CD4-positive, alpha-beta T cell (primary cell): ENCODE results near the gene USP40. TPM values are rescaled to one million over a fixed set of nuclear protein-coding genes. Genes with fewer than 3 reads are reported as not detected.

Experiments used
- ATAC-seq: fragments of 200-7000 bp; cut with Tn5 transposase; one replicate; pipeline ENCODE4 v1.10.0; 2022; ENCODE audit warnings: mild to moderate bottlenecking; ENCODE audit not compliant: poor library complexity
- CTCF ChIA-PET: fragments of 350-600 bp; sonication (Branson Sonifier 250); formaldehyde crosslinking; loops from one replicate; lab custom pipeline; 2021; ENCODE audit warnings: antibody characterized with exemption, inconsistent platforms; lab: Charles Lee
- POLR2A ChIA-PET: fragments of 350-600 bp; sonication (Branson Sonifier 250); formaldehyde crosslinking; loops from one replicate; lab custom pipeline; 2021; ENCODE audit warnings: antibody characterized with exemption, inconsistent platforms; lab: Charles Lee
- DNase-seq, 14 experiments: peaks; one replicate each; pipeline ENCODE4 v3.0.0-alpha.2; 2013 to 2020; ENCODE audit warnings: mixed read lengths in 2 of 14
- H3K27ac ChIP-seq, 2 donors: one replicate each; pipeline versions ENCODE4 v1.5.1 to v1.7.0; 2013; ENCODE audit warnings: low read length in 2 of 2, low read depth in 1 of 2, mild to moderate bottlenecking in 1 of 2
- H3K27me3 ChIP-seq, 2 experiments: 1 replicate in 1 of 2; 2 replicates in 1 of 2; pipeline versions ENCODE4 v1.6.1 to v1.7.0; 2013; ENCODE audit warnings: low read length in 2 of 2, control low read depth in 1 of 2, mild to moderate bottlenecking in 1 of 2, moderate library complexity in 1 of 2; ENCODE audit not compliant: insufficient read depth in 2 of 2, control insufficient read depth in 1 of 2
- H3K36me3 ChIP-seq: one replicate; pipeline ENCODE4 v1.6.1; 2013; ENCODE audit warnings: low read length, control low read depth; ENCODE audit not compliant: insufficient read depth
- H3K4me1 ChIP-seq: one replicate; pipeline ENCODE4 v1.6.1; 2013; ENCODE audit warnings: low read length, control low read depth; ENCODE audit not compliant: insufficient read depth
- H3K4me3 ChIP-seq: one replicate; pipeline ENCODE4 v1.5.1; 2013; ENCODE audit warnings: mild to moderate bottlenecking, low read length, moderate library complexity
- H3K9me3 ChIP-seq, 2 experiments: 1 replicate in 1 of 2; 2 replicates in 1 of 2; pipeline versions ENCODE4 v1.6.1 to v1.7.0; 2013; ENCODE audit warnings: low read length in 2 of 2, mild to moderate bottlenecking in 2 of 2, control low read depth in 1 of 2, moderate library complexity in 1 of 2; ENCODE audit not compliant: control insufficient read depth in 1 of 2, insufficient read depth in 1 of 2
- H3K27ac Mint-ChIP-seq: one replicate; pipeline ENCODE4 v1.8.0; 2020; ENCODE audit warnings: mixed read lengths
- H3K27me3 Mint-ChIP-seq: one replicate; pipeline ENCODE4 v1.8.0; 2021; ENCODE audit warnings: mixed read lengths
- H3K36me3 Mint-ChIP-seq: one replicate; pipeline ENCODE4 v1.8.0; 2021; ENCODE audit warnings: low read depth, mixed read lengths
- H3K4me1 Mint-ChIP-seq: one replicate; pipeline ENCODE4 v1.8.0; 2021; ENCODE audit warnings: low read depth, mixed read lengths
- H3K4me3 Mint-ChIP-seq: one replicate; pipeline ENCODE4 v1.8.0; 2020; ENCODE audit warnings: mild to moderate bottlenecking, mixed read lengths
- H3K9me3 Mint-ChIP-seq: one replicate; pipeline ENCODE4 v1.8.0; 2020; ENCODE audit warnings: mixed read lengths
- intact Hi-C, 2 experiments: fragments of 100-400 bp; cut with DNase I in 1 of 2; cut with micrococcal nuclease in 1 of 2; formaldehyde crosslinking; loops; one replicate each; pipeline versions ENCODE4 v1.15.1 to v1.9.0; 2023 to 2025; cut with DNase I, micrococcal nuclease
- total RNA-seq, 174 experiments: library from RNA in 2 of 174; stranded (reverse) in 2 of 174; gene quantifications; one replicate each; pipeline ENCODE4 v1.2.3 and lab custom pipeline; 2021 to 2026
- TF ChIP-seq, protein P1 (sequence below): fragments of 200-600 bp; IDR thresholded peaks from one replicate; pipeline ENCODE4 v1.8.0; 2022; ENCODE audit warnings: antibody characterized with exemption, mild to moderate bottlenecking

Gene USP40
- total RNA-seq, 2 experiments from 2014 or later: 7.2 to 8.7 TPM

- H3K9me3 Mint-ChIP-seq: no peaks in the 10 kb centered on the region
- POLR2A ChIA-PET: no interaction called here
- no peak overlapping the region for H3K27ac Mint-ChIP-seq
- no peak overlapping the region for H3K27ac ChIP-seq
- no peaks in the 10 kb centered on the region for H3K9me3 ChIP-seq
- no peaks in the 10 kb centered on the region for H3K4me1 Mint-ChIP-seq
- H3K27me3 Mint-ChIP-seq: no peaks in the 10 kb centered on the region
- DNase-seq (no peak), ATAC-seq (no peak)
- H3K27me3 ChIP-seq: no peaks in the 10 kb centered on the region
- CTCF ChIA-PET: no interaction called here
- intact Hi-C loops: no loop called here
- H3K36me3 ChIP-seq: peaks cover 99% of the 10 kb centered on the region
- no peaks in the 10 kb centered on the region for H3K4me1 ChIP-seq
- peaks cover 96% of the 10 kb centered on the region for H3K36me3 Mint-ChIP-seq
- TF ChIP-seq, protein P1, sequence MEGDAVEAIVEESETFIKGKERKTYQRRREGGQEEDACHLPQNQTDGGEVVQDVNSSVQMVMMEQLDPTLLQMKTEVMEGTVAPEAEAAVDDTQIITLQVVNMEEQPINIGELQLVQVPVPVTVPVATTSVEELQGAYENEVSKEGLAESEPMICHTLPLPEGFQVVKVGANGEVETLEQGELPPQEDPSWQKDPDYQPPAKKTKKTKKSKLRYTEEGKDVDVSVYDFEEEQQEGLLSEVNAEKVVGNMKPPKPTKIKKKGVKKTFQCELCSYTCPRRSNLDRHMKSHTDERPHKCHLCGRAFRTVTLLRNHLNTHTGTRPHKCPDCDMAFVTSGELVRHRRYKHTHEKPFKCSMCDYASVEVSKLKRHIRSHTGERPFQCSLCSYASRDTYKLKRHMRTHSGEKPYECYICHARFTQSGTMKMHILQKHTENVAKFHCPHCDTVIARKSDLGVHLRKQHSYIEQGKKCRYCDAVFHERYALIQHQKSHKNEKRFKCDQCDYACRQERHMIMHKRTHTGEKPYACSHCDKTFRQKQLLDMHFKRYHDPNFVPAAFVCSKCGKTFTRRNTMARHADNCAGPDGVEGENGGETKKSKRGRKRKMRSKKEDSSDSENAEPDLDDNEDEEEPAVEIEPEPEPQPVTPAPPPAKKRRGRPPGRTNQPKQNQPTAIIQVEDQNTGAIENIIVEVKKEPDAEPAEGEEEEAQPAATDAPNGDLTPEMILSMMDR: no peak
- no peak overlapping the region for H3K4me3 ChIP-seq
- no peak overlapping the region for H3K4me3 Mint-ChIP-seq
Observed at GRCh38 chr2:233451950-233452349, 114.6 kb downstream of the USP40 start.

- CTCF ChIA-PET: no interaction called here
- POLR2A ChIA-PET: no interaction called here
- no peaks in the 10 kb centered on the region for H3K27me3 Mint-ChIP-seq
- Histone ChIP-seq H3K36me3 (peaks cover 99% of the 10 kb centered on the region), H3K27ac (no peak overlapping the region), H3K9me3 (no peaks in the 10 kb centered on the region), H3K27me3 (no peaks in the 10 kb centered on the region), H3K4me3 (no peak overlapping the region), H3K4me1 (no peaks in the 10 kb centered on the region)
- peak in 1 of 14 experiments; percentile 15 for DNase-seq
- no peaks in the 10 kb centered on the region for H3K4me1 Mint-ChIP-seq
- no peak for ATAC-seq
- intact Hi-C loops: no loop called here
- H3K4me3 Mint-ChIP-seq: no peak overlapping the region
- no peak overlapping the region for H3K27ac Mint-ChIP-seq
- TF ChIP-seq, protein P1: no peak
- peaks cover 96% of the 10 kb centered on the region for H3K36me3 Mint-ChIP-seq
- H3K9me3 Mint-ChIP-seq: no peaks in the 10 kb centered on the region
Observed at GRCh38 chr2:233450864-233451575, 115.6 kb downstream of the USP40 start.

DNA sequence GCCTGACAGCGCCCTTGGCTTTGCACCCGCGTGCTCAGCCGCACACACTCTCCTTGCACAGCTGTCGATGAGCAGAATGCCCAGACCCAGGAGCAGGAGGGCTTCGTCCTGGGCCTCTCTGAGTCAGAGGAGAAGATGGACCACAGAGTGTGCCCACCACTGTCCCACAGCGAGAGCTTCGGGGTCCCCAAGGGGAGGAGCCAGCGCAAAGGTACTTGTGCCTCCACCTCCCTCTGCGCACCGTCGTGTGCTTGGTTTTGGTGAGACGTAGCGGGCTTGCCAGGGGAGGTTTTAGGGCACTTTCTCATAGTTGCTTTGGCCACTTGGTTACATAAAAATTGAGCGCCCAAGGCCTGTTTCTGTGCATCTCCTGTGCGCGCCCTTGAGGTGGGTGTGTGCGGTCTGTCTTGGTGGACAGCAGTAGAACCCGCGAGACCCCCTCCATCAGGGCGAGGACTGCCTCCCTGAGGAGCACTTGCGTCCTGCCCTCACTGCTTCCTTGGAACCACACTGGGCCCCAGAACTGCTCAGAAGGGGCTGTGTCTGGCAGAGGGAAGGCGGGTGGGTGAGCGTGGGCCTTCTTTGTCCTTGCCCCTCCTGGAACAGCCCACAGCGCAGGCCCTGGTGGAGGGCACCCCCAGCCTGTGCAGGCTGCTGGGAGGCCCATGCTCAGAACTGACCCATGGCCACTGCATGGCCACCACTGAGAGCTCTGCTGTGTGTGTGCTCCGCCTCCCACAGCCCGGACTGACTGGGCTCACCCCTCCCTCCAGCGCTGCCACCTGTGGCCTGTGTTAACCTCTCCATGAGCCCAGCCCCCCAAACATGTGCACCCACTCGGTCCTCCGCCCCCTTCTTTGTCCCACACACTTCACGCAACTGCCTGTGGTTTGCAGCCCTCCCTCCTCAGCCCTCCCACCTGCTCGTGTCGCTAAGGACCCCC is 116.4 kb downstream of the USP40 start:
- Mint-ChIP-seq H3K4me3 (no peak overlapping the region), H3K36me3 (peaks cover 96% of the 10 kb centered on the region), H3K27ac (no peak overlapping the region), H3K9me3 (no peaks in the 10 kb centered on the region), H3K27me3 (no peaks in the 10 kb centered on the region), H3K4me1 (peaks cover under 1% of the 10 kb centered on the region)
- intact Hi-C loops: loop anchor here in 1 of 2 experiments (10.0 kb wide), 1 partner anchor 165 kb away; no protein-coding TSS in a partner anchor
- Histone ChIP-seq H3K36me3 (peaks cover 99% of the 10 kb centered on the region), H3K27ac (no peak overlapping the region), H3K27me3 (no peaks in the 10 kb centered on the region), H3K4me1 (no peaks in the 10 kb centered on the region), H3K9me3 (no peaks in the 10 kb centered on the region), H3K4me3 (no peak overlapping the region)
- ChIA-PET CTCF (no interaction called here), POLR2A (no interaction called here)
- TF ChIP-seq, protein P1: no peak
- peak in 1 of 14 experiments; percentile 23 for DNase-seq
- no peak for ATAC-seq
